Measurements from ENCODE around the gene CFAP74. TPM values are rescaled to one million over a fixed set of nuclear protein-coding genes. Genes with fewer than 3 reads are reported as not detected.

Gene CFAP74
- total and polyA plus RNA-seq, 4 donors: 0.36 TPM; not detected in 3

- intact Hi-C loops (cut with DNase I): no loop called here
- Histone ChIP-seq H3K4me1 (ENCODE audit: control insufficient read depth in 1 of 2, insufficient read depth in 2 of 2, low read length in 2 of 2) (no peaks in the 10 kb centered on the region), H3K36me3 (ENCODE audit: control insufficient read depth in 1 of 2, insufficient read depth in 2 of 2, low read length in 1 of 2) (no peaks in the 10 kb centered on the region), H3K27me3 (ENCODE audit: control insufficient read depth in 1 of 2, insufficient read depth in 2 of 2, low read length in 1 of 2) (no peaks in the 10 kb centered on the region), H3K9me3 (ENCODE audit: control insufficient read depth, low read length) (peaks cover 9% of the 10 kb centered on the region), H3K4me3 (ENCODE audit: low read length in 2 of 2) (no peak overlapping the region), H3K27ac (ENCODE audit: low read depth in 1 of 2, low read length in 2 of 2) (no peak overlapping the region)
- no peak for DNase-seq
- no peak for ATAC-seq (ENCODE audit: low FRiP score)
- 72 to 80% methylated on average over 4 of the region's 4 CpGs for WGBS, 2 donors
These were observed 38.3 kb upstream of the CFAP74 start for GRCh38 chr1:2041887-2042286.

- ATAC-seq (ENCODE audit: low FRiP score): no peak
- intact Hi-C loops (cut with DNase I): no loop called here
These were observed 37.7 kb upstream of the CFAP74 start for GRCh38 chr1:2041305-2041704.

GRCh38 chr1:2039251-2039650 lies 35.7 kb upstream of the CFAP74 start:
- ATAC-seq (ENCODE audit: low FRiP score): no peak
- WGBS, 2 donors: 72 to 77% methylated on average over 8 of the region's 8 CpGs
- no peaks in the 10 kb centered on the region for H3K27me3 ChIP-seq (ENCODE audit: control insufficient read depth in 1 of 2, insufficient read depth in 2 of 2, low read length in 1 of 2)

More at GRCh38 chr1:2041305-2041704, 37.7 kb upstream of the CFAP74 start:
- Histone ChIP-seq H3K27me3 (ENCODE audit: control insufficient read depth in 1 of 2, insufficient read depth in 2 of 2, low read length in 1 of 2) (no peaks in the 10 kb centered on the region), H3K9me3 (ENCODE audit: control insufficient read depth, low read length) (peaks cover 9% of the 10 kb centered on the region), H3K36me3 (ENCODE audit: control insufficient read depth in 1 of 2, insufficient read depth in 2 of 2, low read length in 1 of 2) (no peaks in the 10 kb centered on the region), H3K4me3 (ENCODE audit: low read length in 2 of 2) (no peak overlapping the region), H3K27ac (ENCODE audit: low read depth in 1 of 2, low read length in 2 of 2) (no peak overlapping the region), H3K4me1 (ENCODE audit: control insufficient read depth in 1 of 2, insufficient read depth in 2 of 2, low read length in 2 of 2) (no peaks in the 10 kb centered on the region)
- WGBS, 2 donors: 77 to 78% methylated on average over 15 of the region's 15 CpGs
- DNase-seq: no peak

GRCh38 chr1:2038229-2038628 lies 34.6 kb upstream of the CFAP74 start:
- Histone ChIP-seq H3K4me1 (ENCODE audit: control insufficient read depth in 1 of 2, insufficient read depth in 2 of 2, low read length in 2 of 2) (no peaks in the 10 kb centered on the region), H3K27ac (ENCODE audit: low read depth in 1 of 2, low read length in 2 of 2) (no peak overlapping the region), H3K4me3 (ENCODE audit: low read length in 2 of 2) (no peak overlapping the region), H3K9me3 (ENCODE audit: control insufficient read depth, low read length) (peaks cover 9% of the 10 kb centered on the region), H3K36me3 (ENCODE audit: control insufficient read depth in 1 of 2, insufficient read depth in 2 of 2, low read length in 1 of 2) (no peaks in the 10 kb centered on the region), H3K27me3 (ENCODE audit: control insufficient read depth in 1 of 2, insufficient read depth in 2 of 2, low read length in 1 of 2) (no peaks in the 10 kb centered on the region)
- intact Hi-C loops (cut with DNase I): no loop called here
- ATAC-seq (ENCODE audit: low FRiP score) (no peak), DNase-seq (no peak)
- WGBS, 2 donors: 88 to 91% methylated on average over 8 of the region's 8 CpGs

More at GRCh38 chr1:2039251-2039650, 35.7 kb upstream of the CFAP74 start:
- Histone ChIP-seq H3K9me3 (ENCODE audit: control insufficient read depth, low read length) (peaks cover 9% of the 10 kb centered on the region), H3K4me3 (ENCODE audit: low read length in 2 of 2) (no peak overlapping the region), H3K27ac (ENCODE audit: low read depth in 1 of 2, low read length in 2 of 2) (no peak overlapping the region), H3K4me1 (ENCODE audit: control insufficient read depth in 1 of 2, insufficient read depth in 2 of 2, low read length in 2 of 2) (no peaks in the 10 kb centered on the region), H3K36me3 (ENCODE audit: control insufficient read depth in 1 of 2, insufficient read depth in 2 of 2, low read length in 1 of 2) (no peaks in the 10 kb centered on the region)
- intact Hi-C loops (cut with DNase I): no loop called here
- DNase-seq: no peak

- no peak for ATAC-seq (ENCODE audit: low FRiP score)
- 74 to 81% methylated on average over 18 of the region's 18 CpGs for WGBS, 2 donors
- peaks cover 9% of the 10 kb centered on the region for H3K9me3 ChIP-seq (ENCODE audit: control insufficient read depth, low read length)
- H3K36me3 ChIP-seq (ENCODE audit: control insufficient read depth in 1 of 2, insufficient read depth in 2 of 2, low read length in 1 of 2): no peaks in the 10 kb centered on the region
- no peaks in the 10 kb centered on the region for H3K4me1 ChIP-seq (ENCODE audit: control insufficient read depth in 1 of 2, insufficient read depth in 2 of 2, low read length in 2 of 2)
- no peak overlapping the region for H3K27ac ChIP-seq (ENCODE audit: low read depth in 1 of 2, low read length in 2 of 2)
- intact Hi-C loops (cut with DNase I): no loop called here
- no peak overlapping the region for H3K4me3 ChIP-seq (ENCODE audit: low read length in 2 of 2)
- no peaks in the 10 kb centered on the region for H3K27me3 ChIP-seq (ENCODE audit: control insufficient read depth in 1 of 2, insufficient read depth in 2 of 2, low read length in 1 of 2)
- no peak for DNase-seq
These were observed 33.9 kb upstream of the CFAP74 start for GRCh38 chr1:2037314-2037979.

- peaks cover 9% of the 10 kb centered on the region for H3K9me3 ChIP-seq (ENCODE audit: control insufficient read depth, low read length)
- H3K4me3 ChIP-seq (ENCODE audit: low read length in 2 of 2): no peak overlapping the region
- no peak for ATAC-seq (ENCODE audit: low FRiP score)
- no peaks in the 10 kb centered on the region for H3K4me1 ChIP-seq (ENCODE audit: control insufficient read depth in 1 of 2, insufficient read depth in 2 of 2, low read length in 2 of 2)
- H3K27me3 ChIP-seq (ENCODE audit: control insufficient read depth in 1 of 2, insufficient read depth in 2 of 2, low read length in 1 of 2): no peaks in the 10 kb centered on the region
- no peak overlapping the region for H3K27ac ChIP-seq (ENCODE audit: low read depth in 1 of 2, low read length in 2 of 2)
- no peaks in the 10 kb centered on the region for H3K36me3 ChIP-seq (ENCODE audit: control insufficient read depth in 1 of 2, insufficient read depth in 2 of 2, low read length in 1 of 2)
- WGBS, 2 donors: 78 to 90% methylated on average over 15 of the region's 15 CpGs
- intact Hi-C loops (cut with DNase I): no loop called here
- DNase-seq: no peak
These were observed 32.7 kb upstream of the CFAP74 start for GRCh38 chr1:2036287-2036686.

GRCh38 chr1:2033165-2033564 lies 29.6 kb upstream of the CFAP74 start:
- intact Hi-C loops (cut with DNase I): no loop called here
- no peaks in the 10 kb centered on the region for H3K4me1 ChIP-seq (ENCODE audit: control insufficient read depth in 1 of 2, insufficient read depth in 2 of 2, low read length in 2 of 2)
- H3K27ac ChIP-seq (ENCODE audit: low read depth in 1 of 2, low read length in 2 of 2): no peak overlapping the region
- H3K36me3 ChIP-seq (ENCODE audit: control insufficient read depth in 1 of 2, insufficient read depth in 2 of 2, low read length in 1 of 2): no peaks in the 10 kb centered on the region
- 72 to 77% methylated on average over 13 of the region's 13 CpGs for WGBS, 2 donors
- no peak overlapping the region for H3K4me3 ChIP-seq (ENCODE audit: low read length in 2 of 2)
- H3K27me3 ChIP-seq (ENCODE audit: control insufficient read depth in 1 of 2, insufficient read depth in 2 of 2, low read length in 1 of 2): no peaks in the 10 kb centered on the region
- no peak for DNase-seq
- ATAC-seq (ENCODE audit: low FRiP score): no peak
- peaks cover 4% of the 10 kb centered on the region for H3K9me3 ChIP-seq (ENCODE audit: control insufficient read depth, low read length)

GRCh38 chr1:2032737-2033136 lies 29.2 kb upstream of the CFAP74 start:
- ATAC-seq (ENCODE audit: low FRiP score): no peak
- no peak for DNase-seq
- Histone ChIP-seq H3K4me1 (ENCODE audit: control insufficient read depth in 1 of 2, insufficient read depth in 2 of 2, low read length in 2 of 2) (no peaks in the 10 kb centered on the region), H3K27ac (ENCODE audit: low read depth in 1 of 2, low read length in 2 of 2) (no peak overlapping the region), H3K36me3 (ENCODE audit: control insufficient read depth in 1 of 2, insufficient read depth in 2 of 2, low read length in 1 of 2) (no peaks in the 10 kb centered on the region), H3K4me3 (ENCODE audit: low read length in 2 of 2) (no peak overlapping the region), H3K27me3 (ENCODE audit: control insufficient read depth in 1 of 2, insufficient read depth in 2 of 2, low read length in 1 of 2) (no peaks in the 10 kb centered on the region), H3K9me3 (ENCODE audit: control insufficient read depth, low read length) (peaks cover 2% of the 10 kb centered on the region)
- intact Hi-C loops (cut with DNase I): no loop called here
- WGBS, 2 donors: 54 to 57% methylated on average over 14 of the region's 14 CpGs

Data from aorta (tissue), 5 donors.